WTC11 (cell line): ENCODE measurements around the gene PTPN1.

ENCODE experiments used
- CTCF ChIP-seq: fragments of 200-600 bp; IDR thresholded peaks from 2 replicates; pipeline ENCODE4 v1.8.0; 2022; ENCODE audit warnings: antibody characterized with exemption
- IRF2 ChIP-seq: sonication (generic); formaldehyde crosslinking; IDR thresholded peaks from 2 replicates; pipeline ENCODE4 v1.8.0; 2022; ENCODE audit warnings: low read depth, missing genetic modification reagents, borderline replicate concordance
- RORB ChIP-seq: fragments of 250-450 bp; sonication (Bioruptor Pico); IDR thresholded peaks from 2 replicates; pipeline ENCODE4 v1.9.0; 2021; ENCODE audit warnings: mild to moderate bottlenecking
- USF1 ChIP-seq: sonication (generic); formaldehyde crosslinking; IDR thresholded peaks from 2 replicates; pipeline ENCODE4 v1.8.0; 2022; ENCODE audit warnings: mild to moderate bottlenecking, missing genetic modification reagents
- ZBTB21 ChIP-seq: sonication (generic); formaldehyde crosslinking; IDR thresholded peaks from 2 replicates; pipeline ENCODE4 v1.8.1; 2023; ENCODE audit warnings: mild to moderate bottlenecking, missing genetic modification reagents, borderline replicate concordance

GRCh38 chr20:50534567-50534966 lies 24.4 kb downstream of the PTPN1 start:
- TF ChIP-seq USF1: no peak
- no peak for TF ChIP-seq IRF2
- TF ChIP-seq RORB (CRISPR knock-in tag): no peak
- no peak for TF ChIP-seq ZBTB21 (CRISPR knock-in tag)
- no peak for TF ChIP-seq CTCF
